ENCODE data around the gene PSMA5. TPM values are rescaled to one million over a fixed set of nuclear protein-coding genes. Genes with fewer than 3 reads are reported as not detected.
A peak's percentile ranks its signal among the peaks of the same experiment; 100 is the strongest.

The PSMA5 gene
- total and polyA plus RNA-seq, 5 donors: 49.1 to 60.2 (median 52.3) TPM

GRCh38 chr1:109433322-109433721 is 7.1 kb upstream of the PSMA5 start:
- 94% methylated on average over 1 of the region's 1 CpG for WGBS
- Histone ChIP-seq H3K27ac (ENCODE audit: low read length) (no peak overlapping the region), H3K4me3 (ENCODE audit: low read length) (no peak overlapping the region), H3K4me1 (ENCODE audit: control insufficient read depth, insufficient read depth, low read length) (no peaks in the 10 kb centered on the region), H3K9me3 (ENCODE audit: control insufficient read depth, low read length) (no peaks in the 10 kb centered on the region), H3K27me3 (ENCODE audit: control insufficient read depth, insufficient read depth) (no peaks in the 10 kb centered on the region)
- no peak for DNase-seq
- intact Hi-C loops (cut with DNase I): no loop called here
- ATAC-seq: no peak

GRCh38 chr1:109432336-109432735 is 6.1 kb upstream of the PSMA5 start:
- Histone ChIP-seq H3K27me3 (ENCODE audit: control insufficient read depth, insufficient read depth) (no peaks in the 10 kb centered on the region), H3K9me3 (ENCODE audit: control insufficient read depth, low read length) (no peaks in the 10 kb centered on the region), H3K4me1 (ENCODE audit: control insufficient read depth, insufficient read depth, low read length) (no peaks in the 10 kb centered on the region), H3K4me3 (ENCODE audit: low read length) (no peak overlapping the region), H3K27ac (ENCODE audit: low read length) (no peak overlapping the region)
- intact Hi-C loops (cut with DNase I): no loop called here
- no peak for DNase-seq
- no peak for ATAC-seq

GRCh38 chr1:109427171-109427467 is 871 bp upstream of the PSMA5 start:
- H3K27ac ChIP-seq (ENCODE audit: low read length): peak overlapping the region; percentile 95
- 10% methylated on average over 7 of the region's 7 CpGs for WGBS
- intact Hi-C loops (cut with DNase I): no loop called here
- DNase-seq: no peak
- peak overlapping the region; percentile 54 for H3K4me3 ChIP-seq (ENCODE audit: low read length)
- no peak for ATAC-seq
- H3K4me1 ChIP-seq (ENCODE audit: control insufficient read depth, insufficient read depth, low read length): no peaks in the 10 kb centered on the region
- H3K9me3 ChIP-seq (ENCODE audit: control insufficient read depth, low read length): no peaks in the 10 kb centered on the region
- no peaks in the 10 kb centered on the region for H3K27me3 ChIP-seq (ENCODE audit: control insufficient read depth, insufficient read depth)

- H3K4me1 ChIP-seq (ENCODE audit: control insufficient read depth, insufficient read depth, low read length): no peaks in the 10 kb centered on the region
- 2% methylated on average over 32 of the region's 32 CpGs for WGBS
- DNase-seq: no peak
Measured at GRCh38 chr1:109425391-109426280, 612 bp downstream of the PSMA5 start.

GRCh38 chr1:109423498-109423897 is 2.8 kb downstream of the PSMA5 start:
- Histone ChIP-seq H3K27me3 (ENCODE audit: control insufficient read depth, insufficient read depth) (no peaks in the 10 kb centered on the region), H3K9me3 (ENCODE audit: control insufficient read depth, low read length) (no peaks in the 10 kb centered on the region), H3K4me3 (ENCODE audit: low read length) (no peak overlapping the region), H3K27ac (ENCODE audit: low read length) (no peak overlapping the region), H3K4me1 (ENCODE audit: control insufficient read depth, insufficient read depth, low read length) (no peaks in the 10 kb centered on the region)
- ATAC-seq (no peak), DNase-seq (no peak)
- intact Hi-C loops (cut with DNase I): no loop called here
- WGBS: 69% methylated on average over 2 of the region's 2 CpGs

More at GRCh38 chr1:109425391-109426280, 612 bp downstream of the PSMA5 start:
- Histone ChIP-seq H3K4me3 (ENCODE audit: low read length) (peak overlapping the region; percentile 54), H3K27me3 (ENCODE audit: control insufficient read depth, insufficient read depth) (no peaks in the 10 kb centered on the region), H3K9me3 (ENCODE audit: control insufficient read depth, low read length) (no peaks in the 10 kb centered on the region), H3K27ac (ENCODE audit: low read length) (peak overlapping the region; percentile 82)
- intact Hi-C loops (cut with DNase I): no loop called here
- ATAC-seq: peak; percentile 45 to 61

- H3K27ac ChIP-seq (ENCODE audit: low read length): no peak overlapping the region
- no peak overlapping the region for H3K4me3 ChIP-seq (ENCODE audit: low read length)
- H3K27me3 ChIP-seq (ENCODE audit: control insufficient read depth, insufficient read depth): no peaks in the 10 kb centered on the region
- DNase-seq: no peak
- no peak for ATAC-seq
- H3K4me1 ChIP-seq (ENCODE audit: control insufficient read depth, insufficient read depth, low read length): no peaks in the 10 kb centered on the region
- intact Hi-C loops (cut with DNase I): no loop called here
- H3K9me3 ChIP-seq (ENCODE audit: control insufficient read depth, low read length): no peaks in the 10 kb centered on the region
- WGBS: 84% methylated on average over 2 of the region's 2 CpGs
Measured at GRCh38 chr1:109412551-109412950, 13.7 kb downstream of the PSMA5 start.

- H3K27me3 ChIP-seq (ENCODE audit: control insufficient read depth, insufficient read depth): no peaks in the 10 kb centered on the region
- no peak for DNase-seq
- no peak for ATAC-seq
- intact Hi-C loops (cut with DNase I): no loop called here
- WGBS: 76% methylated on average over 4 of the region's 4 CpGs
- H3K4me3 ChIP-seq (ENCODE audit: low read length): no peak overlapping the region
- no peak overlapping the region for H3K27ac ChIP-seq (ENCODE audit: low read length)
- no peaks in the 10 kb centered on the region for H3K4me1 ChIP-seq (ENCODE audit: control insufficient read depth, insufficient read depth, low read length)
- H3K9me3 ChIP-seq (ENCODE audit: control insufficient read depth, low read length): no peaks in the 10 kb centered on the region
Measured at GRCh38 chr1:109404838-109405237, 21.4 kb downstream of the PSMA5 start.

- Histone ChIP-seq H3K4me1 (ENCODE audit: control insufficient read depth, insufficient read depth, low read length) (no peaks in the 10 kb centered on the region), H3K9me3 (ENCODE audit: control insufficient read depth, low read length) (no peaks in the 10 kb centered on the region), H3K27me3 (ENCODE audit: control insufficient read depth, insufficient read depth) (no peaks in the 10 kb centered on the region), H3K27ac (ENCODE audit: low read length) (peak overlapping the region; percentile 14), H3K4me3 (ENCODE audit: low read length) (no peak overlapping the region)
- no peak for DNase-seq
- intact Hi-C loops (cut with DNase I): no loop called here
- ATAC-seq: no peak
Measured at GRCh38 chr1:109402025-109402424, 24.2 kb downstream of the PSMA5 start.

GRCh38 chr1:109400035-109400655 is 26.1 kb downstream of the PSMA5 start:
- Histone ChIP-seq H3K27ac (ENCODE audit: low read length) (no peak overlapping the region), H3K4me3 (ENCODE audit: low read length) (no peak overlapping the region), H3K4me1 (ENCODE audit: control insufficient read depth, insufficient read depth, low read length) (no peaks in the 10 kb centered on the region)

GRCh38 chr1:109399326-109399957 is 26.8 kb downstream of the PSMA5 start:
- no peak overlapping the region for H3K4me3 ChIP-seq (ENCODE audit: low read length)
- ATAC-seq: peak in 1 of 2 donors; percentile 18
- WGBS: 33% methylated on average over 2 of the region's 2 CpGs
- no peaks in the 10 kb centered on the region for H3K9me3 ChIP-seq (ENCODE audit: control insufficient read depth, low read length)
- H3K27ac ChIP-seq (ENCODE audit: low read length): no peak overlapping the region
- intact Hi-C loops (cut with DNase I): loop anchor here (1.0 to 10.0 kb wide), 7 partner anchors 55 to 137 kb away; partner anchors contain the start of gene MYBPHL (in 1 of the 4)
- H3K4me1 ChIP-seq (ENCODE audit: control insufficient read depth, insufficient read depth, low read length): no peaks in the 10 kb centered on the region
- H3K27me3 ChIP-seq (ENCODE audit: control insufficient read depth, insufficient read depth): no peaks in the 10 kb centered on the region
- no peak for DNase-seq

More at GRCh38 chr1:109400035-109400655, 26.1 kb downstream of the PSMA5 start:
- Histone ChIP-seq H3K27me3 (ENCODE audit: control insufficient read depth, insufficient read depth) (no peaks in the 10 kb centered on the region), H3K9me3 (ENCODE audit: control insufficient read depth, low read length) (no peaks in the 10 kb centered on the region)
- WGBS: 91% methylated on average over 3 of the region's 3 CpGs
- intact Hi-C loops (cut with DNase I): no loop called here
- ATAC-seq (no peak), DNase-seq (no peak)

All from right cardiac atrium (tissue), 5 donors.